Medulla oblongata (tissue), 1 donor: ENCODE results near the gene MAL.
"Not testable (repeated sequence)": the region's sequence is repeated elsewhere in the genome, so short reads cannot be mapped to it uniquely, and the experiment has no call there.

Source experiments
- DNase-seq: peaks from one replicate; pipeline ENCODE4 v3.0.0-alpha.2; 2015; ENCODE audit errors: extremely low spot score

The MAL gene

DNA sequence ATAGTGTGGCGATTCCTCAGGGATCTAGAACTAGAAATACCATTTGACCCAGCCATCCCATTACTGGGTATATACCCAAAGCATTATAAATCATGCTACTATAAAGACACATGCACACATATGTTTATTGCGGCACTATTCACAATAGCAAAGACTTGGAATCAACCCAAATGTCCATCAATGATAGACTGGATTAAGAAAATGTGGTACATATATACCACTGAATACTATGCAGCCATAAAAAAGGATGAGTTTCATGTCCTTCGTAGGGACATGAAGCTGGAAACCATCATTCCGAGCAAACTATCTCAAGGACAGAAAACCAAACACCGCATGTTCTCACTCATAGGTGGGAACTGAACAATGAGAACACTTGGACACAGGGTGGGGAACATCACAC, 72.8 kb downstream of the MAL start:
- DNase-seq = not testable (repeated sequence)

GRCh38 chr2:95099910-95100309, 74.4 kb downstream of the MAL start:
- no peak for DNase-seq
